Posterior cingulate gyrus (tissue), 11 donors: ENCODE data around the gene PASK.

Experiments
- DNase-seq, 10 donors: peaks; one replicate each; pipeline versions ENCODE4 v3.0.0 to v3.0.0-alpha.2; 2020 to 2021; ENCODE audit warnings: mixed read lengths in 3 of 10
- intact Hi-C: fragments of 100-400 bp; cut with DNase I; formaldehyde crosslinking; loops from one replicate; pipeline ENCODE4 v1.15.1; 2023

The PASK gene

DNA sequence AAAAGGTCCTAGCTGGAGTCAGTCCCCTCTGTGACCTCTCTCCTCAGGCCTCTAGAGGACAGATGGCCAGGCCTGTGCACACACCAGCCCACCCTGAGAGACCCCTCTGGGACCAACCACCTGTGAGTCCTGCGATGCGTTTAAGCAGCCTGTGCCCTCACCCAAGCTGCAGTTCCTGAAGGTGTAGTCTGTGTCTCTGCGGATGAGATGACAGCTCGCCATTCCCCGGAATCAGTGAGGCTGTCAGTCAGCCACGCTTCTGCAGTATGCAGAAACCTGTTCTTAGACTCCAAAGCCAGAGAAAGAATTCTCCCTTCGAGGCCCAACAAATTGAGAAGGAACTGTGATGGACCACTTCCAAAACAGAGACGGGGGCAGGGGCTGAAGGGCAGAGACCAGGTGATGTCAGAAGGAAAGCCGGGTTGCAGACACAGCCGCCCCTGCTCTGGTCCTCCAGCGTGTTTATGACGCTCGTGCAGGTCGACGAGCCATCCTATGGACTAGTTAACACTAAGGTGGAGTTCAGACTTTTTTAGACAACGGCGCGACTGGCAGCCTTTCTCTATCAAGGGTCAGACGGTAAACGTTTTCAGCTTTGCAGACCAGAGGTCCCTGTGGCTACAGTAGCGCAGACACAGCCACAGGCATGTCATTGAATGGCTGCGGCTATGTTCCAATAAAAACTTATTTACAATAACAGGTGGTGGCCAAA, 57.4 kb downstream of the PASK start:
- intact Hi-C loops: no loop called here
- DNase-seq: peak in 2 of 10 donors; percentile 48 to 57

GRCh38 chr2:241091201-241091600, 58.1 kb downstream of the PASK start:
- intact Hi-C loops: no loop called here
- peak in 3 of 10 donors; percentile 36 to 57 (median 54) for DNase-seq

DNA sequence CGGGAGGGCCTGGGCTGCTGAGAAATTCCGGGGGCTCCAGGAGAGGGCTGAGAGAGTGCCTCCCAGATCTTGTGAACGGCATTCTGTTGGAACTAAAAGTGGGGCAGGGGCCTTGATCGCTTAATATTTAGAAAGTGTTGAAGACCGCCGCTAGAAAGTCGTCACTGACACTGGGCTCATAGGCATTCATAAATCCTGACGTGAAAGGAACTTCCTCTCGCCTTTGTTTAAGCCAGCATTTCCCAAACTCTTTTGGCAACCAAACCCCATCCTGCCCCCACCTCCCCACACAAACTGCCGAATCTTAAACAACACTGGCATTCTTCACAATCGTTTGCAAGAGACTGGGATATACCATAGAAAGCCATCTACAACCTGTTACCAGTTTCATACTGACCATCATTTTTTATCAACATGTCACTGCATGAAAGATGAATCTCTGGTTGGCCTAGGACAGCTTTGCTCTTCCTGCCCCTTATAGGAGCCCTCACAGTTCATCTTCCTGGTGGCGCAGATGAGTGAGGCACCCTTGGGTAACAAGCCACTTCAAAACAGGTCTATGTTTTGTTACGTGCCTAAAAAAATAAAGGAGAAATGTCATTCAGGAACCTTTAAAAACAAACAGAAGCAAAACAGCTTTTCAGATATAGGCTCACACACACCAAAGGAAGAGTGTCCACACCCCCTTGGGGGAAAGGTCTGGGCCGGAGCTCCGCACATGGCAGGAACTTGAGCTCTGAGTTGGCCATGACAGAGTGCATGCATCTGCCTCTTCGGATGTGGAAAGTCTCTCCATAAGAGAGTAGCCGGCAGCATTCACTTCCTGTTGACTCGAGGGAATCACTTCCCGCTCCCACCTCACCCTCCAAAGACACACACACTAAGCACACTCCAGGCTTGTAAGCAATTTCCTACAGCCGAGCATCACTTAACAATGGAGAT, 60.2 kb downstream of the PASK start:
- intact Hi-C loops: no loop called here
- DNase-seq: peak in 3 of 10 donors; percentile 3 to 61 (median 30)

DNA sequence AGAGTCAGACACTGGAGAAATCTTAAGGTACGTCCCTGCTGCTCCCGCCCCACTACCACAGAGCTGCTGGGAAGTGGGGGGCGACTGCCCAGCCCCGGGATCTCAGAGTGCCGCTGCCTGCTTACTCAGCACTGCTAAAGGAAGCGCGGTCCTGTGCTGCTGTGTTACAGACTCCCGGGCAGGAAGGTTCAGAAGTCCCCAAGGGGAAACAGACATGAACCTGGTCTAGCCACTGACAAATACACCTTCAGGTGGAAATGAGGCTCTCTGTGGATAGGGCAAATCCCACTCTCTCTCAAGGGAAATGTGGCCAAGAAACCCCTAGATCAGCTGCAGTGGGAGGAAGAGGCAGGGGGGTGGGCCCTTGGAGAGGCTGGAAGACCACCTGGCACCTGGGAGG, 60.9 kb downstream of the PASK start:
- DNase-seq: peak in 3 of 10 donors; percentile 39 to 49 (median 43)

GRCh38 chr2:241087420-241088268, 61.6 kb downstream of the PASK start:
- DNase-seq: peak in 3 of 10 donors; percentile 58 to 86 (median 77)
- intact Hi-C loops: no loop called here

More for the DNA sequence above, 60.9 kb downstream of the PASK start:
- intact Hi-C loops: no loop called here

- DNase-seq: no peak
- intact Hi-C loops: no loop called here
Measured at GRCh38 chr2:241084856-241085444, 64.3 kb downstream of the PASK start.

DNA sequence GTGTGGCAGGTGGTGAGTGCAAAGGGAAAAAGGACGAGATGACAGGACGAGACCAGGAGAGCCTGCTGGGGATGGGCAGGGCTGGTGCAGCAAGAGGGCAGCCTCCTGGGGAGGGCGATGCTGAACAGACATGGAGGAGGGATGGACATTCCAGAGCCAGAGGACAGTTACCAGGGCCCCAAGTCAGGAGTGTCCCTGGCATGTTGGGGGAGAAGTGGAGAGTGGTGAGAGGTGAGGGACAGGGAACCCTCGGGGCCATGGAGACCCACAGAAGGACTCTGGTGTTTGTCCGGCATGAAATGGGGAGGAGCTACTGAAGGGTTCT, 66.2 kb downstream of the PASK start:
- intact Hi-C loops: no loop called here
- DNase-seq: peak in 2 of 10 donors; percentile 48 to 67

DNA sequence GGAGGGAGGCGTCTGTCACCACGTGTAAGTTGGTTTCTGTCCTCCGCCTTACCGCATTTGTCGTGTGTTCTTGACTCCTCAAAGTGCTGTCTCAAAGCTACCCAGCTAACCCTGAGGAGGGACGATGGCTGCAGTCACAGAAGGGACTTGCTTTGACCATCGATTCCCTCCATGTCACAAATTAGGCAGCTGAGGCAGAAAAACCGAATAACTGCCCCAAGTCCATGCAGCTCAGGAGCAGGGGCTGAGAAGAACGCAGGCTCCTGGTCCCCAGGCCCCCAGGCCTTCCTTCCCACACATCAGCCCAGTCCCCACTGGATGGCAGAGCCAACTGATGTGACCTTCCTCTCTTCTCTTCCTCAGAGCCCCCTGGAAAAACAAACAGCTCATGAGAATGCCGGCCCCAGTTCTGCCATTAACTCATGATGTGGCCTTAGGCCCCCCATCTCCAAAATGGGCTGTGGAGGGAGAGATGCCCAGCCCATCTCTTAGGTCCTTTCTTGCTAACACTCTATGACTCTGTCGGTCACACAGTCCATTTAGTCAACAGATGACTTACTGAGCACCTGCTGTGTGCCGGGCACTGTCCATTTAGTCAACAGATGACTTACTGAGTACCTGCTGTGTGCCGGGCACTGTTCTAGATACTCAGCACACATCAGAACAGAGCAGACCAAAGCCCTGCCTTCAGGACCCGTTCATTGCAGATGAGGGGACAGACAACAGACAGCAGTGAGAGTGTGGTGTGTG, 66.8 kb downstream of the PASK start:
- intact Hi-C loops: no loop called here
- DNase-seq: peak in 2 of 10 donors; percentile 32 to 59

GRCh38 chr2:241081643-241082340, 67.5 kb downstream of the PASK start:
- peak in 2 of 10 donors; percentile 65 to 69 for DNase-seq
- intact Hi-C loops: no loop called here

GRCh38 chr2:241081190-241081642, 68.1 kb downstream of the PASK start:
- DNase-seq: peak in 1 of 10 donors; percentile 34
- intact Hi-C loops: no loop called here

DNA sequence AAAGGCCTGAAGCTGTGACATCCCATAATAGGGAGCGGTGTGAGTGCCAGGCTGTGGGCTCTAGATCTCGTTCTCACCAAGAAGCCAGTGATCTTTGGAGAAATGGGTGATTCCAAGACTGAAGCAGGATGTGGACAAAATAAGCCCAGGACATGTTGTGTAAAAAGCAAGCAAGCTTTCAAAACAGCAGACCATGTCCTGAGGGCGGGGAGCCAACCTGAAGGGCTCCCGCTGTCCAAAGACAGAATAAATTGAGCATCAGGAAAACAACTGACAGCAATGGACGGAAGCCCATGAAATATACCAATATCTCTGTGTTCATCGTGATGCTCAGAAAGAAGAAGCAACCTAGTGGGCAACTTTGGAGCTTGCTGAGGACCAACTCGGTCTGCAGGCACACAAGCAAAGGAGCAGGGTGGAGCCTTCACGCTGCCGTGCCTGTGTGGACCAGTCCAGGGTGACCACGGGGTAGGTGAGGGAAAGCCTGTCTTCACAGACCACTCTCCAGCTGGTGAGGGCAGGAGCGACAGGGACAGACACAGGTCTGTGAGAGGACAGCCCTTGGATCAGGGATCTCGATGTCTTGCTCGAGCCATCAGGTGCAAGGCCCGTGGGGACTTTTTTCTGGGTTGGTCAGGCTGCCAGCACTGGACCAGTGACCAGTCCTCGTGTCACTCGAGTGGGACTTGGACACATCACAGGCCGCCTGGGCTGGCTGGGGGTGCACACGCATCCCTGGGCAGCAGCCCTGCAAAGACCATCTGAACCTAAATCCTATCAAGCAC, 68.7 kb downstream of the PASK start:
- DNase-seq: peak in 2 of 10 donors; percentile 59 to 68
- intact Hi-C loops: no loop called here

- intact Hi-C loops: loop anchor here (10.0 kb wide), 1 partner anchor 140 kb away; no protein-coding TSS in a partner anchor
Measured at GRCh38 chr2:241074901-241075540, 74.3 kb downstream of the PASK start.

DNA sequence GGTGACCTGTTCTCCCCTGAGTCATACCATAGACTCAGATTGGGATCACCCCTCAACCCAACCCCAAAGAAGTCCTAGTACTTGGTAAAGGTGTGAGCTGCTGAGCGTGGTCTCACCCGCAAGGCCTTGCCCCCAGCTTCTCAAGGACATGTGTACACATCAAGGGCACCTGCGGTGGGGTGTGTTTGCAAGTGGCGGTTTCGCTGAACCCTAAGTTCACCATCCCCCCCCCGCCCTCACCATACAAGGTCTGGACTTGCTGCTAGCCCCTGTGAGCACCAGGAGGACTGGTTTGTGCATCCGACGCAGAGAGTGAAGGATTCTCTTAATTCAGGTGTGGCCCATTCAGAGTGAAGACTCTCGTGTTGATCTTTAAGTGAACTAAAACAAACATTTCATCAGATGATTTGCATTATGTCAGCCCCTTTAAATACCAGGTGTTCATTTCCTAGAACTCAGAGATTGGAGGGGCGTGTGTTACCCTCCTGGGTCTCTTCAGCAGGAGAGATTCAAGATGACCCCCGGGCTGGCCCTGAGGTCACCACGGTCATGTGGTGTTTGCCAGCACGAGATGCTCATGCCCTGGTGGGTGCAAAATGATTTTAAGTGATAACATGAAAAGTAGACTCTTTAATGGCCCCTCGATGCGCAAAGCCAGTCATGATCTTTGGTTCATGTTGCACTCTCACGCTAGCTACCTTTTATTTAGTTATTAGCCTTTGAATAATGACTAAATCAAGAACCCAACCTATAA, 75.0 kb downstream of the PASK start:
- intact Hi-C loops: loop anchor here (10.0 kb wide), 1 partner anchor 141 kb away; no protein-coding TSS in a partner anchor
- peak in 1 of 10 donors; percentile 43 for DNase-seq

More at GRCh38 chr2:241074901-241075540, 74.3 kb downstream of the PASK start:
- DNase-seq: peak in 1 of 10 donors; percentile 31

DNA sequence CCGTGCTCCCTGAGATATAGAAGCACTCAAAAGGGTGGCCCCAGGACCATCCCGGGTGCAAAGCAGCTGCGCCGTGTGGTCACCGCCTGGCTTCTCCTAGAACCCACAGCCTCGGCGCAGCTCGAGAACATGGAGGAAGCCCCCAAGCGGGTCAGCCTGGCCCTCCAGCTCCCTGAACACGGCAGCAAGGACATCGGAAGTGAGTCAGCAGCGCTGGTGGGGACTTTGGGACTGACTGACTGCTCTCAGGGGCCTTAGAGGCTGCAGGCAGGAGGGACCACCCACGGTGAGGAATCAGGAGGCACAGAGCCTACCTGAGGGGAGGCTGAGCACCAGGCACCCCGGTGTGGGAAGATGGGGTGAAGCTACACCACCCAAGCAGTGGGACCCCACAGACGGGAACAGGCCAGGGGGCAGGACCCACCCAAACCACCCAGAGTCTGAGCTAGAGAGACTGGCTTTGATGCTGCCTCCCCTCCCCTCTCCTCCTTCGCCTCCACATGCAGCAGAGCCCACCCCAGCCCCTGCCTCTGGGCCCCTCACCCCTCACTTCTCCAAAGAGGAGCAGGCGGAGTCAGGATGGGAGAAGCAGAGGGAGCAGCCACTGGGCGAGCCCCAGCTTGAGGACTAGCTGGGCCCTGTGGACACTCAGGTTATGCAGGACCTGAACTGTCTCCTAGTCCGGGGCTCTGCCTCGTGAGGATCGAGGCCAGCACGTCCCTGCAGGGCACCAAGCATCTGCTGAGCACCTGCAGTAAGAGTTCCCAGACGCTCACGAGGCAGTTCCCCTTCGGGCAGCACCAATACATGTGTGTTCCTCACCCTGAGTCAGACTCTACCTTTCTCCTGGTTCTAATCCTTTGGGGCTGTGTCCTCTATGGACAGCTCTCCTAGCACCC, 75.9 kb downstream of the PASK start:
- intact Hi-C loops: loop anchor here (10.0 kb wide), 1 partner anchor 141 kb away; no protein-coding TSS in a partner anchor
- DNase-seq: no peak

DNA sequence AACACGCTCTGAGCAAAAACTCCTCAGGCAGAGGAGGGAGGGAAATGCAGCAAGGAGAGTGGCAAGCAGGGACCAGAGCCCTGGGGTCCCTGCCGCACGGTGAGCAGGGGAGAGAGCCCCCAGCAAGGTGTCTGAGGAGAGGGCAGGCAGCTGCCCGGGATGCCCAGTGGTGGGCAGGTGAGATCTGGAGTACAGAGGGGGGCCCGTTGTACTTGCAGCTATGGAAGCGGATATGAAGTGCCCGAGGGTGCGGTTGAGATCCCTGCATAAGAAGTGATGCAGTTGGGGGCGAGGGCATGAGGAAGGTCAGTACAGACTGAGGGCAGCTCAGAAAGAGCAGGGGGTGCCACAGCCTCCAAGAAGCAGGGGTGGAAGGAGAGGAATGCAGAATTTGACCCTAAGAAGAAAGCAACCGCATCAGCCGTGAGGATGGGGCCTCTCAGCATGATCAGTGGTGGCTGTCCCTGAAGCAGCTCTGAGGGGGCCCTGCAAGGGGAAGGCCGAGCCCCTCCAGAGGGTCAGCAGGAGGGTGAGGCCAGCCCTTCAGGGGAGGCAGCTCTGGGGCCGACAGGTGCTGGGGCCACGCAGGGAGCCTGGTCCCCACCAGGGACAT, 76.6 kb downstream of the PASK start:
- DNase-seq: peak in 1 of 10 donors; percentile 10
- intact Hi-C loops: loop anchor here (10.0 kb wide), 1 partner anchor 142 kb away; no protein-coding TSS in a partner anchor
